Activated CD4-positive, alpha-beta T cell treated with anti-CD3 and anti-CD28 coated beads, Interleukin-10, Interleukin-2, amounts not matched to agents 100 ng/mL and 50 ng/mL, durations not matched to agents 16 hours and 8 hours (primary cell): Measurements from ENCODE around the gene GPC3.

ENCODE experiments used
- DNase-seq: peaks from one replicate; pipeline ENCODE4 v3.0.0-alpha.2; 2020

The GPC3 gene

DNA sequence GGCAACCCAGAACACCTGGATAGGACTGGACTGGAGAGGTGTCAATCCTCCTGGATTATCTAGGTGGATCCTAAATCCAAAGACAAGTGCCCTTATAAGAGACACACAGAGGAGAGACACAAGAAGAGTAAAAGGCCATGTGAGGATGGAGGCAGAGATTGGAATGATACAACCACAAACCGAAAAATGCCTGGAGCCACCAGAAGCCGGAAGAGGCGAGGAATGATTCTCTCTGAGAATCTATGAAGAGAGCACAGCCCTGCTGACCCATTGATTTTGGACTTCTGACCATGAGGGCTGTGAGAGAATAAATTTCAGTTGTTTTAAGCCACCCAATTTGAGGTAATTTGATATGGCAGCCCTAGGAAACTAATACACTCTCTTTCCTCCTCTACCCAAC, 20.1 kb downstream of the GPC3 start:
- DNase-seq: no peak

- no peak for DNase-seq
Measured at GRCh38 chrX:133961046-133961445, 24.3 kb downstream of the GPC3 start.

- no peak for DNase-seq
Measured at GRCh38 chrX:133959972-133960371, 25.4 kb downstream of the GPC3 start.

DNA sequence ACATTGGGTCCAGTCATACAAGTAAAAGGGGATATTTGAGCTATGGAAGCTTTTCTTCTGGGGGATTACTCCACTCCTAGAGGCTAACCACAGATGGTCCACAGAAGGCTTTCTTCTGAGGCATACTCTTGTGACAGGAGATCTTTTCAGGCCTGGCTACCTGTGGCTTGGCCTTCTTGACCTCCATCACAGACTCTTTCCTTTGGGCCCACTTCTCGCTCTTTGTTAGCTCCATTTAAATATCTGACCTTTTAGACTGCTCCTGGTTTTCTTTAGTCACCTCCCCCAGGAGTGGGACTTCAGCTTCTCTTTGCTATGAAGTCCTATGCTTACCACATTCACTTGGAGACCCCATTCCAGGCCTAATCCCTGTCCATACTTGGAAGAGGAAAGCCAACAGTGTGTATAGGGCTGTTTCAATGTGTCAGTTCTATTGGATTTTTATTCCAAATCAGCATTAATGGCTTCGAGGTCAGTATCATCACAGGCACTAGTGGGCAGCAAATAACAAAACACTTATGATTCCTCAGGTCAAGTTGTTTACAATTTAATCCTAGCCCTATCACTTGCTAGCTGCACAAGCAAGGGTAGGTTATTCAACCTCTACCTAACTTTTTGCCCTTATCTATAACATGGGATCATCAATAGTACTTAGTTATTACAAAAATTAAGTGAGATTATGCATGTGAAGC, 26.3 kb downstream of the GPC3 start:
- no peak for DNase-seq

DNA sequence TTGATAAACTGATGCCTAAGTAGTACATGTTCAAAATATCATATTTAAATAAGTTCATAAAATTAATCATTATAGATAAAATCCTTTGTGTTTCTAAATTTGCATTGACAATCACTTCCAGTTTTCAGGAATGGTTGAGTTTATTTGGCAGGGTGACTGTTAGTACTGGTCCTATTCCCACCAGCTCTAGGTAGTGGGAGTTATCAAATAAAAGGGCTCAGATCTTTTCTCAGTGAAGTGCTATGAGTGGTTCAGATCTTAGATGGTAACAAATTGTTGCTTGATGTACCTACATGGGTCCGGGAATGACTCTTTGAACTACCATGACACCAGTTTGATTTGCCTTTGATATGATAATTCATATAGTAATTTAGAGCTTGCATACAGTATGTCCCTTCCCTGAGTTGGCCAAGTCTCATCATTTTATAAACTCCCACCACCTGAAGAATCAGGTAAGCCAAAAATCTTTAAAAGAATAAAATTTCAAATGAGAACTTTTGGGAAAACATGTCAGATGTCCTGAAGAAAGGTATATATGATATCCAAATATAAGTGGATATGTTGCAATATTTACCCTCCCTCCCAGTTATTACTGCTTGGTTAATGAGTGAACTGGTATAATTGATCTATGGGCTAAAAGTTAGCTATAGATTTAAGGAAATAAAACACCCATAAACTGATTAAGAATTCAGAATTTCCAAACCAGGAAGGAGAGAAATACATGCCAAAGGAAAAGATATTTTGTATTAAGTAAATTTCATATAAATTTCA, 28.6 kb downstream of the GPC3 start:
- DNase-seq: no peak

DNA sequence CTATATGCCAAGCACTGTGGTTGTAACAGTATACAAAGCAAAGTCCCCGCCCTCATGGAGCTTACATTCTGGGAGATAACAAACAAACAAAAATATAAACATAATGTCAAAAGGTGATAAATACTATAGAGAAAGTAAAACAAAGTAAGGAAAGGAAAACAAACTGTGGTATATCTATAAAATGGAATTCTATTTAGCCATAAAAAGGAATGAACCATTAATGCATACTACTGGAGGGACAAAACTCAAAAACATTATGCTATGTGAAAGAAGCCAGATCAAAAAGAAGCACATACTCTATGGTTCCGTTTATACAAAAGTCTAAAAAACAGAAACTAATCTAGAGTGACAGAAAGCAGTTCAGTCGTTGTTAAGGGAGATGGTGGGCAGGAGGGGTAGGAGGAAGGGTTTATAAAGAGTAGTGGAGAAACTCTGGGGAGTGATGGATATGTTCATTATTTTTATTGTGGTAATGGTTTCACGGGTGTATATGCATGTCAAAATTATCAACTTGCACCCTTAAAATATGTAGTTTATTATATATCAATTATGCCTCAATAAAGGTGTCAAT, 31.5 kb downstream of the GPC3 start:
- DNase-seq: no peak

DNA sequence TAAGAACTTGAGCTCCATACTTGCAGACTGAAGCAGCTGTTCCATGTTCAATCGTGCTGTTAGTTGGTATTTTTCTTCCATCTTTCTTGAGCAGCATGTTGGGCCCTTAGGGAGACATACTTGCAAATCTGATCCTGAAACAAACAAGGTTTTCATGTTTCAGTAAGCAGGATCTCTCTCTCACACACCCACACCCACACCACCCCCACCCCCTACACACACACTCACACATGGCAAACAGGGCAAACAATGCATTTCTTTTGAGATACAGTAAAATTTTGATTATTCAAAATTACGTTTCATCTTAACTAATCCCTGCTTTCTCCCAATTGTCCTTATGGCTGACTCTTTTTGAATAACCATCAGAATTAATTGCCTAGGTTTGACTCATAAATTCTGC, 32.3 kb downstream of the GPC3 start:
- no peak for DNase-seq

- DNase-seq: no peak
Measured at GRCh38 chrX:133951098-133951497, 34.3 kb downstream of the GPC3 start.

DNA sequence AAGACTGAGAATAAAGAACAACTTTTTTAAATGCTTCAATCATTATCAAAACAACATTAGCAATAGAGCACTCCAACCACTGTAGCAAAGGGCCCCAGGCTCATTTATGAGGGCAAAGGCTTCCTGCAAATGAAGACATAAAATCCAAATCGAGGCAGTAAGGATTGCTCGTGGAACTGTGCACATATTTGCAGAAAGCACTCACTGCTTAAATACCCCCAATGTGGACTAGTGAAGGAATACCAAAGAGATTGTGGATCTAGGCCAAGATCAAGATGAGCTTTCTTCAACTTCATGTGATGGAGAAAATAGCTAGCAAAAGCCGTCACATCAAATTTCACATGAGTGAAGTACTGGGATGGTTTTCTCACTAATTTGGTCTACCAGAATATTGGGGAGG, 35.2 kb downstream of the GPC3 start:
- no peak for DNase-seq

DNA sequence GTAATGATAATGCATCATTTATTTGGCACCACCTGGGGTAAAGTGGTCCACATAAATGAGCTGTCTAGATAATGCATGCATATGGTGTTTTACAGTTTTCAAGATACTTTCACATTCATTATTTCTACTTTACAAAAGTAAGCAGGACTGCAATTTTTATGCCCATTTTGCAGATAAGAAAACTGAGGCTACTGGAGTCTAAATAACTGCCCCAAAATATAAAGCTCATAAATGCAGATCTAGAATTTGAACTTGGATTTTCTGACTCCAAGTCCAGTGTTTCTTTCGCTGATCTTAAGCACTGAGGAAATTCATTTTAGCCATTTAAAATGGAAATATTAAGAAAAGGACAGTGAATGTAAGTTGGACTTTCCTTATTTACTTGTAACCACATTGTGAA, 36.5 kb downstream of the GPC3 start:
- no peak for DNase-seq

- DNase-seq: no peak
Measured at GRCh38 chrX:133947996-133948395, 37.4 kb downstream of the GPC3 start.

- DNase-seq: no peak
Measured at GRCh38 chrX:133947022-133947421, 38.4 kb downstream of the GPC3 start.

GRCh38 chrX:133943507-133943906, 41.9 kb downstream of the GPC3 start:
- DNase-seq: no peak

GRCh38 chrX:133939655-133940302, 45.6 kb downstream of the GPC3 start:
- no peak for DNase-seq

DNA sequence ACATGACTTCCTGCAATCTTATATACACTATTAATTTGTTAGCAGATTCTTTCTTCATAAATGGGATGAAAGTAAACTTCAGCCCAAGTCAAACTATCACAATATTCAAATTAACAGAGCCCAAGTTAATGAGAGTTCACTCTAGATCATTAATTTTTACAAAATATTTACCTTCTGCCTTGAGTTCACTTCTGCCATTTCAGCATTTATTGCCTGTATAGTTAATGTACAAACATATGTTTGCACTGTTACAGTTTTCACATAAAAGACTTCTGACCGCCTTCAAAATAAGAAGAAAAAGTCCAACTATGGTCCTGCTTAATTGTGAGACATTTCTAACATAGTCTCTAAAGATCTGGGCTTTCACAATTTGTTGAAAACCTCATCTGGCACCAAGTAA, 46.9 kb downstream of the GPC3 start:
- no peak for DNase-seq

GRCh38 chrX:133937022-133937421, 48.4 kb downstream of the GPC3 start:
- DNase-seq: no peak

GRCh38 chrX:133935076-133935475, 50.3 kb downstream of the GPC3 start:
- no peak for DNase-seq

- DNase-seq: no peak
Measured at GRCh38 chrX:133933316-133933715, 52.1 kb downstream of the GPC3 start.

DNA sequence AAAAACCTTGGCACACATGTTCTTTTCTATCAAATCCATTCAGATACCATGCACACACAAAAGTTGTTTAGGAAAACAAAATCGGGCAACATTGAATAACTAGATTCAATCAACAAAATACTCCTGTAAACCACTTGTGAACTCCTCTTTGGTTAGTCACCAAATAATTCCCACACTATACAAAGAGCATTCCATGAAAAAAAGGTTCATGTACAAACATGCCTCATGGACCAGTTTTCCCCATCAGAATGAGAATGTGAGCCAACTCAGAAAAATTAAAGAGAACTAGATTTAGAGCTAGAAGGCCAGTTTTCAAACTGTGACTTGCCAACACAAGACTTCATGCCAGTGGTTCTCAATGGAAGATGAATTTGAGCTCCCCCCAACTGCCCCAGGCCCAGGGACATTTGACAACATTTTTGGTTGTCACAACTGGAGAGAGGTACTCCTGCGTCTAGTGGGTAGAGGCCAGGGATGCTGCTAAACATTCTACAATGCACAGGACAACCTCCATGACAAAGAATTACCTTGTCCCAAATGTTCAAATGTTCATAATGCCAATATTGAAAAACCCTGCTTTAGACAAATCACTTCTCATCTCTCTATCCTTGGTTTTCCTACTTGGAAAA, 55.4 kb downstream of the GPC3 start:
- DNase-seq: no peak

- DNase-seq: no peak
Measured at GRCh38 chrX:133928365-133928764, 57.0 kb downstream of the GPC3 start.

- no peak for DNase-seq
Measured at GRCh38 chrX:133926809-133927208, 58.6 kb downstream of the GPC3 start.

GRCh38 chrX:133926099-133926498, 59.3 kb downstream of the GPC3 start:
- no peak for DNase-seq

- no peak for DNase-seq
Measured at GRCh38 chrX:133924548-133924947, 60.8 kb downstream of the GPC3 start.
